Chondrocyte (in vitro differentiated cells): ENCODE measurements around the gene UBE2F. TPM values are rescaled to one million over a fixed set of nuclear protein-coding genes. Genes with fewer than 3 reads are reported as not detected.
A peak's percentile ranks its signal among the peaks of the same experiment; 100 is the strongest.
"Not testable (repeated sequence)": the region's sequence is repeated elsewhere in the genome, so short reads cannot be mapped to it uniquely, and the experiment has no call there.

Experiments used
- DNase-seq: peaks from one replicate; pipeline ENCODE4 v3.0.0; 2021; ENCODE audit warnings: mixed read lengths, low spot score
- H3K27ac Mint-ChIP-seq: one replicate; pipeline ENCODE4 v1.8.0; 2021; ENCODE audit warnings: mild to moderate bottlenecking, moderate library complexity, mixed read lengths; ENCODE audit not compliant: unreplicated experiment
- H3K27me3 Mint-ChIP-seq: 2 replicates; pipeline ENCODE4 v1.8.0; 2021; ENCODE audit warnings: low read depth, mixed read lengths
- H3K36me3 Mint-ChIP-seq: 2 replicates; pipeline ENCODE4 v1.8.0; 2021; ENCODE audit warnings: low read depth, mixed read lengths
- H3K4me1 Mint-ChIP-seq: 2 replicates; pipeline ENCODE4 v1.8.0; 2021; ENCODE audit warnings: low read depth, mild to moderate bottlenecking, mixed read lengths
- H3K4me3 Mint-ChIP-seq: one replicate; pipeline ENCODE4 v1.8.0; 2021; ENCODE audit warnings: mild to moderate bottlenecking, moderate library complexity, mixed read lengths; ENCODE audit not compliant: unreplicated experiment
- H3K9me3 Mint-ChIP-seq: 2 replicates; pipeline ENCODE4 v1.8.0; 2021; ENCODE audit warnings: low read depth, mixed read lengths
- CTCF ChIP-seq: fragments of 200-600 bp; sonication (generic); IDR thresholded peaks from 2 replicates; pipeline ENCODE4 v1.5.0; 2021; ENCODE audit warnings: antibody characterized with exemption, mild to moderate bottlenecking, moderate library complexity
- total RNA-seq: library from RNA; stranded (reverse); gene quantifications from 3 replicates; pipeline ENCODE4 v1.2.1, GENCODE V29; 2021

Gene UBE2F
- total RNA-seq, 1 donor from 2014 or later: 59.1 TPM

GRCh38 chr2:237955640-237956401, 11.0 kb upstream of the UBE2F start:
- no peaks in the 10 kb centered on the region for H3K36me3 Mint-ChIP-seq
- no peaks in the 10 kb centered on the region for H3K27me3 Mint-ChIP-seq
- H3K9me3 Mint-ChIP-seq: peaks cover 3% of the 10 kb centered on the region
- H3K4me1 Mint-ChIP-seq: no peaks in the 10 kb centered on the region
- no peak for DNase-seq
- no peak overlapping the region for H3K27ac Mint-ChIP-seq
- TF ChIP-seq CTCF: no peak
- H3K4me3 Mint-ChIP-seq: no peak overlapping the region

- Mint-ChIP-seq H3K27ac (no peak overlapping the region), H3K36me3 (no peaks in the 10 kb centered on the region), H3K4me1 (no peaks in the 10 kb centered on the region), H3K27me3 (no peaks in the 10 kb centered on the region), H3K9me3 (peaks cover 3% of the 10 kb centered on the region), H3K4me3 (no peak overlapping the region)
- TF ChIP-seq CTCF: peak; percentile 46
- DNase-seq: no peak
Observed at GRCh38 chr2:237956402-237956736, 10.4 kb upstream of the UBE2F start.

- Mint-ChIP-seq H3K27me3 (no peaks in the 10 kb centered on the region), H3K9me3 (peaks cover 11% of the 10 kb centered on the region), H3K4me3 (no peak overlapping the region), H3K36me3 (no peaks in the 10 kb centered on the region), H3K27ac (no peak overlapping the region), H3K4me1 (peaks cover 4% of the 10 kb centered on the region)
- TF ChIP-seq CTCF: no peak
- no peak for DNase-seq
Observed at GRCh38 chr2:237961637-237962036, 5.2 kb upstream of the UBE2F start.

- no peaks in the 10 kb centered on the region for H3K36me3 Mint-ChIP-seq
- H3K27ac Mint-ChIP-seq: no peak overlapping the region
- peaks cover 11% of the 10 kb centered on the region for H3K9me3 Mint-ChIP-seq
- H3K4me3 Mint-ChIP-seq: no peak overlapping the region
- no peaks in the 10 kb centered on the region for H3K27me3 Mint-ChIP-seq
- no peak for DNase-seq
- TF ChIP-seq CTCF: no peak
- H3K4me1 Mint-ChIP-seq: peaks cover 6% of the 10 kb centered on the region
Observed at GRCh38 chr2:237962432-237963084, 4.3 kb upstream of the UBE2F start.

- H3K27ac Mint-ChIP-seq, H3K36me3 Mint-ChIP-seq, DNase-seq, H3K27me3 Mint-ChIP-seq, H3K4me3 Mint-ChIP-seq: not testable (repeated sequence)
- peaks cover 11% of the 10 kb centered on the region for H3K9me3 Mint-ChIP-seq
- H3K4me1 Mint-ChIP-seq: peaks cover 16% of the 10 kb centered on the region
Observed at GRCh38 chr2:237963490-237963991, 3.3 kb upstream of the UBE2F start.
